ENCODE data around the gene RIT2. TPM values are rescaled to one million over a fixed set of nuclear protein-coding genes. Genes with fewer than 3 reads are reported as not detected.

Gene RIT2
- total RNA-seq, 2 donors from 2014 or later = not detected

DNA sequence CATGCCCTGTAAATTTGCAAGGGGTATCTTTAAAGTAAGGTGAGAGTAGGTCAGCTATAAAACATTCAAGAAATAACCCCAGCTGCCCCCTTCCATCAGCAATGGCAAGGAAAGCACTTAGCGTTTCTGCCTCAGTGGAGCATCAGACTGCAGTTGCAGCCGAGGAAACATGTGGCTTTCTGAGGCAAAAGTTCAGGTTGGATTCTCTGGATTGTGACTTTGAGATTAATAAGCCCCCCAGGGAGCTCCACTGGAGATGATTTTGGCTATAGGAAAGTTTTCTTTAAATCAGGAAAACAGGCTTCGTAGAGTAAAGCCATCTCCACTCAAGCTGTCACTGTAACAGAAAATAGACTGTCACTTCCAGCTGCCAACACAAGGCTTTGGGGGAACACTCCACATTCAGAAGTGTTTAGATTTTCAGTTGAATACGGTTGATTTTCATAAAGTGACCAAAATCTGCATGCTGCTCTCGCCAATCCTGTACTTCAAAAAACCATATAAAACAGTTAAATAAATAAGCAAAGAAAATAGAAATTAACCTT lies 15.3 kb upstream of the RIT2 start:
- Histone ChIP-seq H3K27me3 (no peaks in the 10 kb centered on the region), H3K4me3 (no peak overlapping the region), H3K36me3 (no peaks in the 10 kb centered on the region), H3K9me3 (no peaks in the 10 kb centered on the region), H3K4me1 (no peaks in the 10 kb centered on the region), H3K27ac (no peak overlapping the region)
- DNase-seq (ENCODE audit: low spot score) = no peak
- TF ChIP-seq CTCF (IDR thresholded peaks at IDR 0.05) = no peak

GRCh38 chr18:43129946-43130524 lies 14.6 kb upstream of the RIT2 start:
- Histone ChIP-seq H3K4me3 (peak overlapping the region; percentile 16 to 17), H3K4me1 (no peaks in the 10 kb centered on the region), H3K36me3 (no peaks in the 10 kb centered on the region), H3K9me3 (no peaks in the 10 kb centered on the region), H3K27me3 (no peaks in the 10 kb centered on the region), H3K27ac (no peak overlapping the region)
- TF ChIP-seq CTCF (IDR thresholded peaks at IDR 0.05) = no peak
- DNase-seq (ENCODE audit: low spot score) = no peak

DNA sequence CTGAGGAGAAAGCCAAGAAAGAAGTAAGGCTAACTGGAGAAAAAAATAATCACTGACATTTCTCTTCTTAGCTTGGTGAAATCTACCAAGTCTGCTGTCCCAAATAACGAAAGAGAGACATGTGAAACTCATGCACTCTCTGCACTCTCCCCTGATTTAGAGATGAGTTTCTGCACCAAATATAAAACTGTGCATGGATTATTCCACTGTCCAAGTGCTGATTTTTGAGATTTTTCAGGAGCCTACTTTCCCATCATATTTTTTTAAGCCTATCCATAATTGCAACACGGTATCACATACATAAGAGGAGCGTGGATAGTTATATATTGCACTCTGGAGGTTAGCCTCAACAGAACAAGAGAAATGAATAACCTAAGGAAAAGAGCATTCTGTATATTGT lies 10.0 kb upstream of the RIT2 start:
- no peak for DNase-seq (ENCODE audit: low spot score)
- no peaks in the 10 kb centered on the region for H3K9me3 ChIP-seq
- no peak for TF ChIP-seq CTCF (IDR thresholded peaks at IDR 0.05)

GRCh38 chr18:43122955-43123354 lies 7.5 kb upstream of the RIT2 start:
- Histone ChIP-seq H3K27ac (no peak overlapping the region), H3K4me1 (no peaks in the 10 kb centered on the region), H3K4me3 (no peak overlapping the region), H3K9me3 (no peaks in the 10 kb centered on the region), H3K27me3 (no peaks in the 10 kb centered on the region), H3K36me3 (no peaks in the 10 kb centered on the region)
- TF ChIP-seq CTCF (IDR thresholded peaks at IDR 0.05) = no peak
- no peak for DNase-seq (ENCODE audit: low spot score)

More for the DNA sequence above, 10.0 kb upstream of the RIT2 start:
- Histone ChIP-seq H3K4me3 (no peak overlapping the region), H3K27me3 (no peaks in the 10 kb centered on the region), H3K36me3 (no peaks in the 10 kb centered on the region), H3K4me1 (no peaks in the 10 kb centered on the region), H3K27ac (no peak overlapping the region)

DNA sequence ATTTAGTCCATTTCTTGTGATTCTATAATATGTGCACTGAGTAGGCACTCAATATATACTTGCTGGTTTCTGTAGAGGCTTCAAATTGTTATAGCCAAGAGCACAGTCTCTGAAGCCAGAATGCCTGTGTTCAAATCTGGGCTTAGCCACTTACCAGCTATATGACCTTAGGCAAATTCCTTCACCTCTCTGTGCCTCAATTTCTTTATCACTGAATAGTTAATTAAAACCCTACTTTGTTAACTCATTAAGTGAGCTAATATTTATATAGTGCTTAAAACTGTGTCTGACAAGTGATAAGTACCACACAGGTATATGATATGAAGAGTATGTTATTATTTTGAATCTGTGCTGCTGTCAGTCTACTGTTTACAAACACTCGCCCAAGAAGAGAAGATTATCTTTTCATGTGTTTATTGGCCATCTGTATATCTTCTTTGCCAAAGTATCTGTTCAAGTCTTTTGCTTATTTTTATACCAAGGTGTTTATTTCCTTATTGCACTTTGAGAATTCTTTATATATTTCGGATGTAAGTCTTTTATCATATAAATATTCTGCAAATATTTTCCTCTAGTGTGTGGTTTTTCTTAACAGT lies 1.3 kb upstream of the RIT2 start:
- H3K27me3 ChIP-seq = no peaks in the 10 kb centered on the region
- H3K36me3 ChIP-seq = no peaks in the 10 kb centered on the region
- TF ChIP-seq CTCF (IDR thresholded peaks at IDR 0.05) = no peak
- no peak for DNase-seq (ENCODE audit: low spot score)
- no peak overlapping the region for H3K4me3 ChIP-seq
- H3K4me1 ChIP-seq = no peaks in the 10 kb centered on the region
- H3K9me3 ChIP-seq = no peaks in the 10 kb centered on the region
- no peak overlapping the region for H3K27ac ChIP-seq
